ENCODE results near the gene CRYBG1.
A peak's percentile ranks its signal among the peaks of the same experiment; 100 is the strongest.
"Not testable (repeated sequence)": the region's sequence is repeated elsewhere in the genome, so short reads cannot be mapped to it uniquely, and the experiment has no call there.

CRYBG1 gene

GRCh38 chr6:106551155-106551554 is 190.6 kb downstream of the CRYBG1 start:
- DNase-seq (ENCODE audit: low read depth): no peak
- TF ChIP-seq CTCF (IDR thresholded peaks at IDR 0.05; ENCODE audit: insufficient read depth, low read depth, low read length, missing control alignments): no peak
- no peak overlapping the region for H3K4me3 ChIP-seq (ENCODE audit: low read depth, low read length)

GRCh38 chr6:106553440-106553839 is 192.9 kb downstream of the CRYBG1 start:
- no peak overlapping the region for H3K4me3 ChIP-seq (ENCODE audit: low read depth, low read length)
- DNase-seq (ENCODE audit: low read depth): peak; percentile 37
- TF ChIP-seq CTCF (IDR thresholded peaks at IDR 0.05; ENCODE audit: insufficient read depth, low read depth, low read length, missing control alignments): no peak

- H3K4me3 ChIP-seq (ENCODE audit: low read depth, low read length): no peak overlapping the region
- TF ChIP-seq CTCF (IDR thresholded peaks at IDR 0.05; ENCODE audit: insufficient read depth, low read depth, low read length, missing control alignments): no peak
- DNase-seq (ENCODE audit: low read depth): no peak
Observed at GRCh38 chr6:106555767-106556166, 195.2 kb downstream of the CRYBG1 start.

- TF ChIP-seq CTCF (IDR thresholded peaks at IDR 0.05; ENCODE audit: insufficient read depth, low read depth, low read length, missing control alignments): no peak
- no peak overlapping the region for H3K4me3 ChIP-seq (ENCODE audit: low read depth, low read length)
- DNase-seq (ENCODE audit: low read depth): no peak
Observed at GRCh38 chr6:106556368-106556960, 195.9 kb downstream of the CRYBG1 start.

- no peak for DNase-seq (ENCODE audit: low read depth)
- H3K4me3 ChIP-seq (ENCODE audit: low read depth, low read length): no peak overlapping the region
- TF ChIP-seq CTCF (IDR thresholded peaks at IDR 0.05; ENCODE audit: insufficient read depth, low read depth, low read length, missing control alignments): no peak
Observed at GRCh38 chr6:106557837-106558236, 197.3 kb downstream of the CRYBG1 start.

- TF ChIP-seq CTCF (IDR thresholded peaks at IDR 0.05; ENCODE audit: insufficient read depth, low read depth, low read length, missing control alignments): no peak
- H3K4me3 ChIP-seq (ENCODE audit: low read depth, low read length): no peak overlapping the region
- DNase-seq (ENCODE audit: low read depth): no peak
Observed at GRCh38 chr6:106558364-106558763, 197.8 kb downstream of the CRYBG1 start.

GRCh38 chr6:106559659-106560058 is 199.1 kb downstream of the CRYBG1 start:
- H3K4me3 ChIP-seq (ENCODE audit: low read depth, low read length); DNase-seq (ENCODE audit: low read depth): not testable (repeated sequence)

Measured in GM12865 (cell line).